ENCODE results near the gene DNAJC15.

Gene DNAJC15

DNA sequence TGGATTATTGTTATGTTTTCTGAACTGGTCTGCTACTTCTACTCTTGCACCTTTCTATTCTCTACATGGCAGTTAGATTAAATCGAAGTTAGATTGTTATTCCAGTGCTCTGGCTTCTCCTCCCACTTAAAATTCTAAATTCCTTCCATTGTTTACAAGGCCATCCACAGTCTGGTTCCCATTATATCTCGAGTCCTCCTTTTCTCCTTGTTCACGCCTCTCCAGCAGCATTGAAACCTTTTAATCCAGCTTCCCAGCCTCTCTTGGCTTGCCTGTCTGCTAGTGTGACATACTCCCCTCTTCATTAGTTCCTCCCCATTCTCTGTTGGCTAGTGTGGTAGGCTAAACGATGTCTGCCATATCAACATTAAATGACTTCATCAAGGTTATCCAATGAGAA lies 54.5 kb downstream of the DNAJC15 start:
- no peak for DNase-seq (ENCODE audit: low read depth)
- TF ChIP-seq, protein P1, sequence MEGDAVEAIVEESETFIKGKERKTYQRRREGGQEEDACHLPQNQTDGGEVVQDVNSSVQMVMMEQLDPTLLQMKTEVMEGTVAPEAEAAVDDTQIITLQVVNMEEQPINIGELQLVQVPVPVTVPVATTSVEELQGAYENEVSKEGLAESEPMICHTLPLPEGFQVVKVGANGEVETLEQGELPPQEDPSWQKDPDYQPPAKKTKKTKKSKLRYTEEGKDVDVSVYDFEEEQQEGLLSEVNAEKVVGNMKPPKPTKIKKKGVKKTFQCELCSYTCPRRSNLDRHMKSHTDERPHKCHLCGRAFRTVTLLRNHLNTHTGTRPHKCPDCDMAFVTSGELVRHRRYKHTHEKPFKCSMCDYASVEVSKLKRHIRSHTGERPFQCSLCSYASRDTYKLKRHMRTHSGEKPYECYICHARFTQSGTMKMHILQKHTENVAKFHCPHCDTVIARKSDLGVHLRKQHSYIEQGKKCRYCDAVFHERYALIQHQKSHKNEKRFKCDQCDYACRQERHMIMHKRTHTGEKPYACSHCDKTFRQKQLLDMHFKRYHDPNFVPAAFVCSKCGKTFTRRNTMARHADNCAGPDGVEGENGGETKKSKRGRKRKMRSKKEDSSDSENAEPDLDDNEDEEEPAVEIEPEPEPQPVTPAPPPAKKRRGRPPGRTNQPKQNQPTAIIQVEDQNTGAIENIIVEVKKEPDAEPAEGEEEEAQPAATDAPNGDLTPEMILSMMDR (IDR thresholded peaks at IDR 0.05; ENCODE audit: insufficient read depth, low read depth, low read length, missing control alignments), result no peak
- no peak overlapping the region for H3K4me3 ChIP-seq (ENCODE audit: low read depth, low read length)

DNA sequence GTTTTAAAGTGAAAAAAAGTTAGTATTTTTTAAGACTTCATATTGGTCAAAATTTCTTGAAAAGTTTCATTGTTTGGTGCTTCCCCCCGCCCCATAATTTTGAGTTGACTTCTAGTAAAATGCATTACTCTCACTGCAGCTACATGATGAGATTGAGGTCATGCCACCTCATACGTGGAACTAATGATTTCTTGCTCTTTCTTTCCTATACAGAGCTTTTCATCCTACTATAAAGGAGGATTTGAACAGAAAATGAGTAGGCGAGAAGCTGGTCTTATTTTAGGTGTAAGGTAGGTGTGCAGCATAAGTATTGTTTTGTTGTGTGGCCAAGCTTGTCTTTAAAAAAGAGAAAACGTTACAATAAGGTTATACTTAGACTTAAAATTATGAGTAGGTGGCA lies 55.0 kb downstream of the DNAJC15 start:
- no peak for DNase-seq (ENCODE audit: low read depth)
- TF ChIP-seq, protein P1 (IDR thresholded peaks at IDR 0.05; ENCODE audit: insufficient read depth, low read depth, low read length, missing control alignments), result no peak
- no peak overlapping the region for H3K4me3 ChIP-seq (ENCODE audit: low read depth, low read length)

DNA sequence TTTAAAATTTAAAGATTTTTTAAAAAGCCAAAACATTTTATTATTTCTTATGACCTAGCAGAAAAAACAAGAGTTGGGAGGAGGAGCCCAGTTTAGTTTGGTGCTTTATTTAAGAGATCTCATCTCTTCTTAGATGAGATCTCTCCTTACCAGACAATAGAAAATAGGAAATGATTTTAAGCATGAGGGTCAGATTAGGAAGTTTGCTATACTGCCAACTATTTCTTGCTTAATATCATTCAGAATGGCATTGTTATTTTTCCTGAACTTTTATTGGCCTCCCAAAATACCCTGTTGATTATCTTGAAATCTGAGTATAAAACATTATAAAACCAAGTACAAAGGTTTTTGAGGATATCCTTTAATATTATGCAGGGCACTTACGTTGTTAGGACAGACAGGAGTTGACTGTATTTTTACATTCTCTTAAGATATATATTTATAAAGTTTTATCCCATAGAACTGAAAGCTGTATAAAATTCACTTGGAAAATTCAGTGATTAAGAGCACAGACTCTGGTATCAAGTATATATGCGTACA lies 56.1 kb downstream of the DNAJC15 start:
- no peak overlapping the region for H3K4me3 ChIP-seq (ENCODE audit: low read depth, low read length)
- TF ChIP-seq, protein P1 (IDR thresholded peaks at IDR 0.05; ENCODE audit: insufficient read depth, low read depth, low read length, missing control alignments), result no peak
- DNase-seq (ENCODE audit: low read depth), result no peak

DNA sequence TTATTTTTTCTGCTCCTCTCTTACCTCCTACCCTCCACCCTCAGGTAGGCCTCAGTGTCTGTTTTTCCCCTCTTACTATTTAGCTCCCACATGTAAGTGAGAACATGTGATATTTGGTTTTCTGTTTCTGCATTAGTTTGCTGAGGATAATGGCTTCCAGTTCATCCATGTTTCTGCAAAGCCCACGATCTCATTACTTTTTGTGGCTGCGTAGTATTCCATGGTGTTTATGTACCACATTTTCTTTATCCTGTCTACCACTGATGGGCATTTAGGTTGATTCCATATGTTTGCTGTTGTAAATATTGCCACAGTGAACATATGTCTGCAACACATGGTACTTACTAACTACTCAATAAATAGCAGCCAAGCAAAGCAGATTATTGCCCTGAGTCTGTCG lies 56.8 kb downstream of the DNAJC15 start:
- H3K4me3 ChIP-seq (ENCODE audit: low read depth, low read length), result no peak overlapping the region
- TF ChIP-seq, protein P1 (IDR thresholded peaks at IDR 0.05; ENCODE audit: insufficient read depth, low read depth, low read length, missing control alignments), result no peak
- no peak for DNase-seq (ENCODE audit: low read depth)

DNA sequence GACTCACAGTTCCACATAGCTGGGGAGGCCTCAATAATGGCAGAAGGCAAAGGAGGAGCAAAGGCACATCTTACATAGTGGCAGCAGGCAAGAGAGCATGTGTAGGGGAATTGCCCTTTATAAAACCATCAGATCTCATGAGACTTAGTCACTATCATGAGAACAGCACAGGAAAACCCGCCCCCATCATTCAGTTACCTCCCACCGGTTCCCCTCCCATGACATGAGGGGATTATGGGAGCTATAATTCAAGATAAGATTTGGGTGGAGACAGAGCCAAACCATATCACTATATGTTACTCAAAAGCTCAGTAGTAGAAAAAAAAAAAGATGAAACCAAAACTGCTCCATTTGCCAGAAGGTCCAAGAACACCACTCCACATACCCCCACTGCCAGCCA lies 58.5 kb downstream of the DNAJC15 start:
- TF ChIP-seq, protein P1 (IDR thresholded peaks at IDR 0.05; ENCODE audit: insufficient read depth, low read depth, low read length, missing control alignments), result no peak
- no peak for DNase-seq (ENCODE audit: low read depth)
- no peak overlapping the region for H3K4me3 ChIP-seq (ENCODE audit: low read depth, low read length)

DNA sequence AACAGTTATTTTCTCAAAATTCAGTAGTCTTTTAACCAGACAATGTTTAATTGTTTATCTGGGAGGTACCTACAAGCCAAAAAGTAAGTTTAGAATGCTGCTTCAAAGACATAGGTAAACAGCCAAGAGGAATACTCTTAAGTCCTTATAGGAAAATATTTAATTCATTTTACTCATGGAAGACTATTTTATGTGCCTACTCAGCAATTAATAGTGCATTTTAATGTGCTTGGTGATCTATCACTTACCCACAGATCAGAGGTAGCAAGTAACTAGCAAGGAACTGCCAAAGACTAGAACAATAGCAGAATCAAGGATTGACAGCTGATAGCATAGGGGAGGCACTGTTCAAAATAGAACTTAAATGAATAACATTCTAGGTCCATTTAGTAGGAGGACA lies 60.4 kb downstream of the DNAJC15 start:
- DNase-seq (ENCODE audit: low read depth), result no peak

DNA sequence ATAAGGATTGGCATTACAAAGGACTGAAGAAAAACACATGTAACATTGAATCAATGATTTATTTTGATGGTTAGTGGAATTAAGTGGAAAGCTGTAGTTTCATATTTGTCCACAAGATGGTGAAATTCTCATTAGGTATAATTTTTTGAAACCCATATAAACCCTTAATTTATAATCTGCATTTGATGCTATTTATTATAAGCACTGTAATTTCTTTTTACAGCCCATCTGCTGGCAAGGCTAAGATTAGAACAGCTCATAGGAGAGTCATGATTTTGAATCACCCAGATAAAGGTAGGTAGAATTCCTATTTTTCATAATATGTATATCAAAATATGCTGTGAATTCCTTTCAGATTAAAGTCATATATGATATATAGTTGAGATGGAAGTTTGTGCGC lies 62.2 kb downstream of the DNAJC15 start:
- TF ChIP-seq, protein P1 (IDR thresholded peaks at IDR 0.05; ENCODE audit: insufficient read depth, low read depth, low read length, missing control alignments), result peak; percentile 23
- no peak overlapping the region for H3K4me3 ChIP-seq (ENCODE audit: low read depth, low read length)
- peak; percentile 34 for DNase-seq (ENCODE audit: low read depth)

More for the DNA sequence above, 60.4 kb downstream of the DNAJC15 start:
- no peak overlapping the region for H3K4me3 ChIP-seq (ENCODE audit: low read depth, low read length)
- TF ChIP-seq, protein P1 (IDR thresholded peaks at IDR 0.05; ENCODE audit: insufficient read depth, low read depth, low read length, missing control alignments), result no peak
